ENCODE results near the gene EFR3B. TPM values are rescaled to one million over a fixed set of nuclear protein-coding genes. Genes with fewer than 3 reads are reported as not detected.

EFR3B gene
- total RNA-seq, 1 experiment from 2014 or later = 7.0 TPM

GRCh38 chr2:25000036-25000435, 41.8 kb upstream of the EFR3B start:
- Histone ChIP-seq H3K27me3 (ENCODE audit: insufficient read depth, low read length) (no peaks in the 10 kb centered on the region), H2BK120ac (ENCODE audit: low read depth, low read length, poor library complexity, severe bottlenecking) (no peak overlapping the region), H4K20me1 (ENCODE audit: control insufficient read depth, insufficient read depth, insufficient read length) (no peaks in the 10 kb centered on the region), H3K79me2 (ENCODE audit: insufficient read depth, low read length) (no peaks in the 10 kb centered on the region), H3K14ac (ENCODE audit: insufficient read depth, low read length) (no peak overlapping the region), H2AFZ (ENCODE audit: low read length) (no peak overlapping the region), H3K4ac (ENCODE audit: low read depth, low read length) (no peak overlapping the region), H2BK5ac (ENCODE audit: insufficient read length, low read length) (no peak overlapping the region), H3K27ac (ENCODE audit: insufficient read length, low read depth, low read length) (no peak overlapping the region), H2BK20ac (ENCODE audit: low read depth, low read length, poor library complexity, severe bottlenecking) (no peak overlapping the region), H3K9me3 (ENCODE audit: control insufficient read depth, low read depth, low read length) (no peaks in the 10 kb centered on the region), H4K5ac (ENCODE audit: insufficient read length, low read depth, low read length) (no peak overlapping the region), H3T11ph (ENCODE audit: low read length) (no peak overlapping the region), H3K4me2 (ENCODE audit: insufficient read depth, insufficient read length, low read length) (no peak overlapping the region), H3K23ac (ENCODE audit: insufficient read length, low read depth, low read length) (no peak overlapping the region), H2BK15ac (ENCODE audit: low read depth, low read length) (no peak overlapping the region), H3K56ac (ENCODE audit: insufficient read length, low read depth, low read length) (no peak overlapping the region), H2AK5ac (ENCODE audit: insufficient read length, low read length) (no peak overlapping the region), H3K79me1 (ENCODE audit: insufficient read depth, low read depth, low read length, poor library complexity, severe bottlenecking) (no peaks in the 10 kb centered on the region), H3K18ac (ENCODE audit: insufficient read length, low read depth, low read length) (no peak overlapping the region), H4K8ac (replicated peaks; ENCODE audit: insufficient read length, low read depth, low read length) (no peak overlapping the region), H3K4me1 (ENCODE audit: insufficient read depth, low read length) (no peaks in the 10 kb centered on the region), H2BK12ac (ENCODE audit: insufficient read length, low read depth, low read length) (no peak overlapping the region), H4K91ac (ENCODE audit: insufficient read length, low read depth, low read length) (no peak overlapping the region), H3K9ac (ENCODE audit: extremely low read depth, insufficient read length, low read length) (no peak overlapping the region), H3K23me2 (ENCODE audit: insufficient read length, low read depth, low read length, poor library complexity, severe bottlenecking) (no peaks in the 10 kb centered on the region)
- WGBS (ENCODE audit: extremely low coverage, insufficient read length, low lambda C conversion rate) = no CpG with 5 or more reads among the region's 4 CpGs
- H3K27ac Mint-ChIP-seq = no peak overlapping the region
- H3K27me3 Mint-ChIP-seq (ENCODE audit: low read depth) = peaks cover 9% of the 10 kb centered on the region
- H3K4me1 Mint-ChIP-seq = peaks cover 5% of the 10 kb centered on the region in 2 experiments
- H3K9me3 Mint-ChIP-seq = no peaks in the 10 kb centered on the region
- H3K36me3 Mint-ChIP-seq (ENCODE audit: insufficient read depth in 1 of 3, low read depth in 3 of 3) = no peaks in the 10 kb centered on the region
- DNase-seq = no peak
- TF ChIP-seq CTCF (conservative IDR thresholded peaks at IDR 0.05) = no peak
- H3K4me3 Mint-ChIP-seq = no peak overlapping the region
